ENCODE measurements around the gene CLNK.

DNA sequence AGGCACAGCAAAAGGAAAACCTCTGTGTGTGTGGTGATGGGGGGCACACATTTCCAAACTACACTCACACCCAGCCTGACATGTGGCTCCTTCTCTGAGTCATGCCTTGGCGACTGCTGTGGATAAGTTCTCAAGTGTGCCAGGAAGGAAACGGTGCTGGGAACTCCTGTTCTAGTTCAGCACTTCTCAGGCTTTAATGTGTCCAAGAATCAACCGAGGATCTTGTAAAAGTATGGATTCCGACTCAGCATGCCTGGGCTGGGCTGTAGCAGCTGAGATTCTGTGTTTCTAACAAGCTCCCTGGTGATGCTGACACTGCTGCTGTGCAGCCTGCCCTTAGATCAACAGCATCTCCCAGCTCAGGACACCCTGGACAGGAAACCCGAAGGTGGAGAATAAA is 20.2 kb downstream of the CLNK start:
- TF ChIP-seq GATA2 (IDR thresholded peaks at IDR 0.05; ENCODE audit: low read depth, low read length): no peak
- no peak for TF ChIP-seq GATA3 (IDR thresholded peaks at IDR 0.05; ENCODE audit: low read depth, low read length)

Data from SH-SY5Y (cell line).